Sigmoid colon (tissue), 7 donors: Measurements from ENCODE around the gene DCDC1. TPM values are rescaled to one million over a fixed set of nuclear protein-coding genes. Genes with fewer than 3 reads are reported as not detected.

Experiments used
- DNase-seq: peaks from one replicate; pipeline ENCODE4 v3.0.0-alpha.2; 2019
- H3K27ac ChIP-seq, 4 donors: fragments of 200-600 bp; sonication (generic); one replicate each; pipeline ENCODE4 v1.5.1; 2016 to 2019; ENCODE audit warnings: mild to moderate bottlenecking in 1 of 4
- H3K27me3 ChIP-seq, 3 donors: fragments of 200-600 bp; sonication (generic); one replicate each; pipeline ENCODE4 v1.5.1; 2019; ENCODE audit warnings: mild to moderate bottlenecking in 1 of 3
- H3K36me3 ChIP-seq, 4 donors: fragments of 200-600 bp; sonication (generic); one replicate each; pipeline ENCODE4 v1.5.1; 2016 to 2019
- H3K4me1 ChIP-seq, 4 donors: fragments of 200-600 bp; sonication (generic); one replicate each; pipeline ENCODE4 v1.5.1; 2017 to 2019
- H3K4me3 ChIP-seq, 4 donors: fragments of 200-600 bp; sonication (generic); one replicate each; pipeline ENCODE4 v1.5.1; 2017 to 2019; ENCODE audit warnings: mild to moderate bottlenecking in 2 of 4, moderate library complexity in 1 of 4
- H3K9me3 ChIP-seq, 4 donors: fragments of 200-600 bp in 3 of 4; sonication (generic) in 3 of 4; one replicate each; pipeline versions ENCODE4 v1.5.1 to v1.6.1; 2013 to 2019
- CTCF ChIP-seq, 4 experiments: fragments of 450-650 bp in 3 of 4; fragments of 200-600 bp in 1 of 4; IDR thresholded peaks; one replicate each; pipeline ENCODE4 v1.5.1; 2016 to 2019; ENCODE audit warnings: antibody characterized with exemption in 4 of 4, mild to moderate bottlenecking in 3 of 4, moderate library complexity in 2 of 4
- EP300 ChIP-seq, 4 donors: sonication (generic); formaldehyde crosslinking; IDR thresholded peaks; one replicate each; pipeline ENCODE4 v1.6.1; 2017; ENCODE audit warnings: antibody characterized with exemption in 4 of 4
- POLR2A ChIP-seq, 2 donors: fragments of 450-650 bp; IDR thresholded peaks; one replicate each; pipeline ENCODE4 v1.6.1; 2016; ENCODE audit warnings: antibody characterized with exemption in 2 of 2, mild to moderate bottlenecking in 2 of 2, moderate library complexity in 2 of 2
- POLR2AphosphoS5 ChIP-seq, 4 donors: sonication (generic); formaldehyde crosslinking; IDR thresholded peaks; one replicate each; pipeline ENCODE4 v1.6.1; 2017; ENCODE audit warnings: antibody characterized with exemption in 4 of 4
- whole genome bisulfite sequencing, 2 donors: extraction: QIAGEN DNeasy Blood & Tissue Kit; methylation state at CpG; one replicate each; pipeline ENCODE4 v1.1.7; 2013; 5-methylcytosine and 5-hydroxymethylcytosine counted together
- intact Hi-C: fragments of 100-400 bp; cut with DNase I; formaldehyde crosslinking; loops from one replicate; pipeline ENCODE4 v1.15.1; 2023
- polyA plus RNA-seq, 3 donors: library from polyadenylated mRNA; stranded (reverse); fragments of 200-250 nt; gene quantifications; one replicate each; pipeline ENCODE4 v1.2.3, GENCODE V29; 2013
- total RNA-seq, 4 donors: library from RNA; depleted of rRNA; stranded (reverse); fragments of >200 nt; gene quantifications; one replicate each; pipeline ENCODE4 v1.1.0, GENCODE V29; 2016
- donor health status: healthy with polysubstance abuse.
- donor health status: Bipolar disorder and iron deficiency.
- donor health status: healthy.

The DCDC1 gene
- total and polyA plus RNA-seq, 7 donors, result 0.06 to 1.1 (median 0.30) TPM; not detected in 3

DNA sequence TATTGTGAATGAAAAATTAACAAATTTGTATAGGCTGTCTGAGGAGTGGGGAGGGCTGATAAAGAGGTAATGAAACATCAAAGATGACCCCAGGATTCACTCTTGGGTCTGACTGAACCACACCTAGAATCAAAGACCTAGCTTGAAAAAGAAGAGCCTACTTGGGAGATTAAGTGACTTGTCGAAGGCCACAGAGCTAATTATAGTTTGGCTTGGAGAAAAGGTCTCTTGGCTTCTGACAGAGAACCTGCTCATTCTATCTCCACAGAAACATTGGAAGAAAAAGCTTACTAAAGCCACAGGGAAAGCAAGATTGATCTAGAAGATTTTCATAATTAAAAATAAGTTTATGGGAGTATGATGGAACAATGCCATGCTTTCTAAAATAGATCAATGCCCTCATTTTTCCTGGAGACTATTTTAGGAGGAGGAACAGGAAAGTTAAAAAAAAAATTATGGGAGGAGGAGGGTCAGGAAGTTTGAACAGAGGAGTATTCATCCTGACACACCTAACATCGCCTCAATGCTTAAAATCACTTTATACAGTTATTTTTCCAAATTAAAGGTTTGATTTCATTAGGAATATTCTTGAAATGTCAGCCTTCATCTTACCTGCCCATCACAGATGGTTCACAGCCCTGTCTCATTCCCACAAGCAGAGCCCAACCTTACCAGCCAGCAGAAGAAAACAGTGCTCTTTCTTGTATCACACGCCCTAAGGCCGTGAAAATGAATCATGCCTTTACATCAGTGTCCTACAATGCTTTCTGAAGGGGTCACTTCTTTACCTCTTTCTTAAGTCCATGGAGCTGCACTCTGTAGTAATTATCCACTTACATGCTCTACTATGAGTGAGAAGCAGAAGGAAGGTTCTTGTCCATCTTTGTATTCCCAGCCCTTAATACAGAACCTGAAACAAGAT is 552.3 kb downstream of the DCDC1 start:
- no peaks in the 10 kb centered on the region for H3K4me1 ChIP-seq
- 72 to 78% methylated on average over 4 of the region's 4 CpGs for WGBS, 2 donors

DNA sequence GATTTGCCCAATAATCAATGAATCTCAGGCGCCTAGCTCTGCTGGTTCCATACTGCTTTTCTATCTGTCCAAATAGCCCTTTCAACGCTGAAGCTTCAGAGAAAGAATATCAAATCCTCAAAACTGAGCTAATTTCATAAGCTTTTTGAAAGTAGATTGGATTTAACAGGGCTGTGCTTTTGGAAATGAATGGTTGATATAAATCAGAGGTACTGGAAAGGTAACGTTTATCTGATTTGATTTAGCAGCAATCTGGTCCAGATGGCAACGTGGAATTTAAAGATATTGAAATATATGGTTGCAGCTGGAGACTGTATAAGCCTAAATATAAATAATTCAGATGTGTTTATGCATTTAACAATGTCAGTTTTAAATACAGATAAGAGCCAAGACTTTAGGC is 553.9 kb downstream of the DCDC1 start:
- 69 to 76% methylated on average over 4 of the region's 4 CpGs for WGBS, 2 donors
- intact Hi-C loops, result no loop called here
- no peak overlapping the region for H3K4me3 ChIP-seq
- H3K36me3 ChIP-seq, result no peaks in the 10 kb centered on the region
- H3K9me3 ChIP-seq, result no peaks in the 10 kb centered on the region
- H3K27me3 ChIP-seq, result no peaks in the 10 kb centered on the region
- H3K4me1 ChIP-seq, result no peaks in the 10 kb centered on the region
- H3K27ac ChIP-seq, result no peak overlapping the region
- no peak for DNase-seq
- TF ChIP-seq POLR2A (IDR thresholded peaks at IDR 0.05), result no peak

More for the DNA sequence above, 552.3 kb downstream of the DCDC1 start:
- no peaks in the 10 kb centered on the region for H3K9me3 ChIP-seq
- no peaks in the 10 kb centered on the region for H3K27me3 ChIP-seq
- no peaks in the 10 kb centered on the region for H3K36me3 ChIP-seq
- intact Hi-C loops, result no loop called here
- no peak overlapping the region for H3K4me3 ChIP-seq
- TF ChIP-seq CTCF (IDR thresholded peaks at IDR 0.05) (no peak), POLR2A (IDR thresholded peaks at IDR 0.05) (no peak), POLR2AphosphoS5 (IDR thresholded peaks at IDR 0.05) (no peak), EP300 (IDR thresholded peaks at IDR 0.05) (no peak)
- no peak for DNase-seq
- no peak overlapping the region for H3K27ac ChIP-seq

DNA sequence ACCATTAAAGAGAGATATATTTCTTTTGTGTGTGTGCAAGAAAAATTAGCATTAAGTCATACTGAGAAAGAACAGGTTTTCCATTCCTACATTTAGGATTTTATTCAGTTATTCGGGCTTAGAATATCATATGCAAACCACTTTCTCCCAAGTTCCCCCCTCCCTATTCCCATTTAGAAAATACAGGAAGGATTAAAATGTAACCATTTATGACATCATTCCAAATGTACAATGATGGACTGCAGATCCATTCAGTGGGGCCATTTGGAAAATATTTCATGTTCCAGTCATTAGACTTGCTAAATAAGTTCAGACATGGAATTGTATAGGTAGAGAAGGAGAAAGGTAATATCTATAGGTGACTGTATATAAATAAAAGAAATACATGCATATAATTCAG is 554.8 kb downstream of the DCDC1 start:
- Histone ChIP-seq H3K4me1 (no peaks in the 10 kb centered on the region), H3K4me3 (no peak overlapping the region), H3K27ac (no peak overlapping the region), H3K9me3 (no peaks in the 10 kb centered on the region), H3K27me3 (no peaks in the 10 kb centered on the region), H3K36me3 (no peaks in the 10 kb centered on the region)
- TF ChIP-seq POLR2AphosphoS5 (IDR thresholded peaks at IDR 0.05), result no peak
- TF ChIP-seq EP300 (IDR thresholded peaks at IDR 0.05), result no peak
- TF ChIP-seq CTCF (IDR thresholded peaks at IDR 0.05), result no peak
- no peak for TF ChIP-seq POLR2A (IDR thresholded peaks at IDR 0.05)
- WGBS, 2 donors, result 91 to 93% methylated on average over 1 of the region's 1 CpG
- no peak for DNase-seq
- intact Hi-C loops, result no loop called here

Other genes with a start within 250 kb of the DCDC1 start
- 10 to 100 TPM; 15.8 to 24.6 (median 18.4) TPM for gene DNAJC24, start 121 bp upstream of the DCDC1 start, total RNA-seq
- gene DNAJC24, start 121 bp upstream of the DCDC1 start, polyA plus RNA-seq, result 1 to 10 TPM; 4.4 to 6.3 (median 4.8) TPM
- 10 to 100 TPM in 3 of 4 donors, 1 to 10 TPM in 1; 6.6 to 39.0 (median 24.7) TPM for gene IMMP1L, start 139.9 kb upstream of the DCDC1 start, total RNA-seq
- gene IMMP1L, start 139.9 kb upstream of the DCDC1 start, polyA plus RNA-seq, result 10 to 100 TPM; 10.2 to 24.7 (median 19.5) TPM
- 10 to 100 TPM; 18.5 to 32.7 (median 25.9) TPM for gene ELP4, start 140.0 kb upstream of the DCDC1 start, total RNA-seq
- 10 to 100 TPM in 1 of 3 donors, 1 to 10 TPM in 2; 9.0 to 14.4 (median 9.9) TPM for gene ELP4, start 140.0 kb upstream of the DCDC1 start, polyA plus RNA-seq